SH-SY5Y (cell line): ENCODE results near the gene TMEM30A.

Experiments
- GATA2 ChIP-seq: IDR thresholded peaks from 2 replicates; pipeline ENCODE4 v1.6.1; 2011; ENCODE audit warnings: mild to moderate bottlenecking, low read depth, low read length
- GATA3 ChIP-seq: IDR thresholded peaks from 2 replicates; pipeline ENCODE4 v1.6.1; 2011; ENCODE audit warnings: low read depth, mild to moderate bottlenecking, low read length, moderate library complexity

Gene TMEM30A

GRCh38 chr6:75301088-75301487, 16.5 kb upstream of the TMEM30A start:
- TF ChIP-seq GATA2 (no peak), GATA3 (no peak)

- TF ChIP-seq GATA3 (no peak), GATA2 (no peak)
Measured at GRCh38 chr6:75300531-75300855, 15.9 kb upstream of the TMEM30A start.

GRCh38 chr6:75299801-75300530, 15.4 kb upstream of the TMEM30A start:
- TF ChIP-seq GATA3 (no peak), GATA2 (no peak)

- no peak for TF ChIP-seq GATA2
- TF ChIP-seq GATA3 = no peak
Measured at GRCh38 chr6:75296811-75297779, 12.5 kb upstream of the TMEM30A start.

- no peak for TF ChIP-seq GATA2
Measured at GRCh38 chr6:75292555-75292954, 8.0 kb upstream of the TMEM30A start.

- TF ChIP-seq GATA3 = no peak
- TF ChIP-seq GATA2 = no peak
Measured at GRCh38 chr6:75291744-75292143, 7.2 kb upstream of the TMEM30A start.

- TF ChIP-seq GATA3 (no peak), GATA2 (no peak)
Measured at GRCh38 chr6:75291331-75291730, 6.7 kb upstream of the TMEM30A start.

- TF ChIP-seq GATA2 = no peak
- TF ChIP-seq GATA3 = no peak
Measured at GRCh38 chr6:75290136-75290945, 5.7 kb upstream of the TMEM30A start.

- TF ChIP-seq GATA2 (no peak), GATA3 (no peak)
Measured at GRCh38 chr6:75288023-75288422, 3.4 kb upstream of the TMEM30A start.

- TF ChIP-seq GATA3 (no peak), GATA2 (no peak)
Measured at GRCh38 chr6:75287424-75287823, 2.8 kb upstream of the TMEM30A start.

GRCh38 chr6:75286955-75287354, 2.4 kb upstream of the TMEM30A start:
- TF ChIP-seq GATA3 (no peak), GATA2 (no peak)

- TF ChIP-seq GATA2 (no peak), GATA3 (no peak)
Measured at GRCh38 chr6:75285283-75285639, 669 bp upstream of the TMEM30A start.

GRCh38 chr6:75283907-75284631, 523 bp downstream of the TMEM30A start:
- TF ChIP-seq GATA2 = no peak
- TF ChIP-seq GATA3 = no peak

GRCh38 chr6:75282706-75283105, 1.9 kb downstream of the TMEM30A start:
- no peak for TF ChIP-seq GATA2
- TF ChIP-seq GATA3 = no peak
